Prostate gland (tissue), 2 donors: ENCODE measurements around the gene FAM72D.
"Not testable (repeated sequence)": the region's sequence is repeated elsewhere in the genome, so short reads cannot be mapped to it uniquely, and the experiment has no call there.

Experiments used
- CTCF ChIP-seq, 4 experiments: fragments of 200-600 bp in 2 of 4; fragments of 450-650 bp in 2 of 4; sonication (generic) in 2 of 4; IDR thresholded peaks; 1 replicate in 3 of 4; 2 replicates in 1 of 4; pipeline ENCODE4 v1.5.1; 2016 to 2019; ENCODE audit warnings: antibody characterized with exemption in 4 of 4, mild to moderate bottlenecking in 2 of 4, moderate library complexity in 2 of 4
- POLR2A ChIP-seq: fragments of 450-650 bp; IDR thresholded peaks from one replicate; pipeline ENCODE4 v1.6.1; 2016; ENCODE audit warnings: antibody characterized with exemption, mild to moderate bottlenecking

DNA sequence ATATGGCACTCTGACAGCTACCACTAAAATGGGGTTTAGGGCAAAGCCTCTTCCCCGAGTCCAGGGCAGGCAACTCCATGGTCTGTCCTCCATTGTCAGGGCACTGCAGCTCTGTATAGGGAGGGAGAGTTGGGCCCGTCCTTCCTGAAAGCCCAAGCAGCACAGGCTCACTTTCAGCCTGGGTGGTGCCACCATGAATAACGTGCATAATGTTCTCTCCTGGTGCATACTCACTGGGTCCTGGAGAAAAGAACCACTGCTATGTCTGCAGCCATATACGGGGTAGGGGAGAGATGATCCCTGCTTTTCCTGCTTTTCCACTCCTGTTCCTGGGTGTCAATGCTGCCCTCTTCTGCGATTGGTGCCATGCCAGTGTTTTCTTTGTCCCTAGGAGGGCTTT lies 60.1 kb downstream of the FAM72D start:
- not testable (repeated sequence) for TF ChIP-seq CTCF (IDR thresholded peaks at IDR 0.05); POLR2A
